ENCODE results near the gene FCGR3B.
"Not testable (repeated sequence)": the region's sequence is repeated elsewhere in the genome, so short reads cannot be mapped to it uniquely, and the experiment has no call there.

GRCh38 chr1:161618517-161618916 is 12.5 kb downstream of the FCGR3B start:
- TF ChIP-seq CTCF (IDR thresholded peaks at IDR 0.05); POLR2AphosphoS5 (IDR thresholded peaks at IDR 0.05; ENCODE audit: low read depth, low read length); REST (IDR thresholded peaks at IDR 0.05; ENCODE audit: insufficient read depth in 1 of 2, low read depth in 2 of 2, low read length in 1 of 2); SIN3A (IDR thresholded peaks at IDR 0.05; ENCODE audit: borderline replicate concordance, insufficient read depth, low read depth, low read length); TCF7L2 (IDR thresholded peaks at IDR 0.05; ENCODE audit: low read depth, low read length): not testable (repeated sequence)

Data from Panc1 (cell line).